Bronchial epithelial cell (primary cell): ENCODE results near the gene CCNL1. TPM values are rescaled to one million over a fixed set of nuclear protein-coding genes. Genes with fewer than 3 reads are reported as not detected.

Experiments used
- DNase-seq: peaks from one replicate; pipeline ENCODE4 v3.0.0-alpha.2; 2010; ENCODE audit warnings: low read depth
- FAIRE-seq: peaks from 2 replicates; lab custom pipeline; 2011; peaks lifted over from hg19 to GRCh38; lab: Jason Lieb, UNC
- H3K27me3 ChIP-seq: 2 replicates; pipeline ENCODE4 v1.5.1; 2011; ENCODE audit warnings: low read length; ENCODE audit not compliant: control insufficient read depth, insufficient read depth
- H3K36me3 ChIP-seq: 2 replicates; pipeline ENCODE4 v1.5.1; 2011; ENCODE audit warnings: low read length; ENCODE audit not compliant: control insufficient read depth, insufficient read depth
- H3K4me3 ChIP-seq: 2 replicates; pipeline ENCODE4 v1.5.1; 2011; ENCODE audit warnings: mild to moderate bottlenecking, low read depth, low read length, control low read depth
- total RNA-seq: library from RNA; depleted of rRNA; stranded (reverse); fragments of >200 nt; gene quantifications from 2 replicates; pipeline ENCODE4 v1.2.1, GENCODE V29; 2014
- TF ChIP-seq, protein P1 (sequence below): IDR thresholded peaks from 2 replicates; pipeline ENCODE4 v1.5.1; 2011; ENCODE audit warnings: mild to moderate bottlenecking, moderate library complexity, low read length, control low read depth, inconsistent platforms; ENCODE audit not compliant: insufficient read depth, severe bottlenecking

CCNL1 gene
- total RNA-seq, 1 donor from 2014 or later: 107 TPM

DNA sequence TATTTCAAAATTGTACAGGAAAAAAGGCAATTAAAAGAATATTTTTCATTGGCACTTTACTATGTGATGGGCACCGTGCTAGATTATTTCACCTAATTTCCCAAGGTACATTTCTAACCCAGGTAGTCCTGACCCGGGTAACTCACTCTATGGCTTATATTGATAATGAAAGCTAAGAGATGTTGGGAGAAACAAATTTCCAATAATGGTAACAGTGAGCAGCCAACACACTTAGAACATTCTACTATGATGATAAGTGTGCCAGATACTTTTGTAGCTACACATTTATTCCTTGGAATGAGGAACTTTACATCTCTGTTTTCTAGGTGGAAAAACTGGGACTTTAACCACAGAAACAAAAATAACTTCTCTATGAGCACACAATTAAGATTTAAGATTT is 7.5 kb downstream of the CCNL1 start:
- Histone ChIP-seq H3K27me3 (no peaks in the 10 kb centered on the region), H3K36me3 (peaks cover 22% of the 10 kb centered on the region), H3K4me3 (no peak overlapping the region)
- no peak for FAIRE-seq
- no peak for DNase-seq
- TF ChIP-seq, protein P1, sequence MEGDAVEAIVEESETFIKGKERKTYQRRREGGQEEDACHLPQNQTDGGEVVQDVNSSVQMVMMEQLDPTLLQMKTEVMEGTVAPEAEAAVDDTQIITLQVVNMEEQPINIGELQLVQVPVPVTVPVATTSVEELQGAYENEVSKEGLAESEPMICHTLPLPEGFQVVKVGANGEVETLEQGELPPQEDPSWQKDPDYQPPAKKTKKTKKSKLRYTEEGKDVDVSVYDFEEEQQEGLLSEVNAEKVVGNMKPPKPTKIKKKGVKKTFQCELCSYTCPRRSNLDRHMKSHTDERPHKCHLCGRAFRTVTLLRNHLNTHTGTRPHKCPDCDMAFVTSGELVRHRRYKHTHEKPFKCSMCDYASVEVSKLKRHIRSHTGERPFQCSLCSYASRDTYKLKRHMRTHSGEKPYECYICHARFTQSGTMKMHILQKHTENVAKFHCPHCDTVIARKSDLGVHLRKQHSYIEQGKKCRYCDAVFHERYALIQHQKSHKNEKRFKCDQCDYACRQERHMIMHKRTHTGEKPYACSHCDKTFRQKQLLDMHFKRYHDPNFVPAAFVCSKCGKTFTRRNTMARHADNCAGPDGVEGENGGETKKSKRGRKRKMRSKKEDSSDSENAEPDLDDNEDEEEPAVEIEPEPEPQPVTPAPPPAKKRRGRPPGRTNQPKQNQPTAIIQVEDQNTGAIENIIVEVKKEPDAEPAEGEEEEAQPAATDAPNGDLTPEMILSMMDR: no peak

DNA sequence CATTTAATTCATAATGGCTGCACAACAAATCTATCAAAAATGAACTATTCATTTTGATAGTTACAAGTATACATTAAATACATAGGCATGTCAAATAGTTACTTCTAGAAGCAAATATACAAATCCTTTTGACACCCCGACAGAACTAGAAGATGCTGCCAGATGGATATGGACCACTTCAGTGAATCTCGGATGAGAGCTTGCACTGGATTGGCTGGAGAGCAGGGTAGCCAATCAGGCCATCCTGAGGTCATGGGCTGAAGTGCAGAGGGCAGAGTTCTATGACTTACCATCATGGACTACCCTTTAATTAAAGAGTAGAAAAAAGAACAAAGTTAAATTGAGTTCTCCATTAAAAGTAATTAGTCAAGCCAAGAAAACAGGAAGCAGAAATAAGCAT is 8.3 kb downstream of the CCNL1 start:
- no peak overlapping the region for H3K4me3 ChIP-seq
- no peak for DNase-seq
- TF ChIP-seq, protein P1: no peak
- no peaks in the 10 kb centered on the region for H3K27me3 ChIP-seq
- no peak for FAIRE-seq
- H3K36me3 ChIP-seq: peaks cover 20% of the 10 kb centered on the region

DNA sequence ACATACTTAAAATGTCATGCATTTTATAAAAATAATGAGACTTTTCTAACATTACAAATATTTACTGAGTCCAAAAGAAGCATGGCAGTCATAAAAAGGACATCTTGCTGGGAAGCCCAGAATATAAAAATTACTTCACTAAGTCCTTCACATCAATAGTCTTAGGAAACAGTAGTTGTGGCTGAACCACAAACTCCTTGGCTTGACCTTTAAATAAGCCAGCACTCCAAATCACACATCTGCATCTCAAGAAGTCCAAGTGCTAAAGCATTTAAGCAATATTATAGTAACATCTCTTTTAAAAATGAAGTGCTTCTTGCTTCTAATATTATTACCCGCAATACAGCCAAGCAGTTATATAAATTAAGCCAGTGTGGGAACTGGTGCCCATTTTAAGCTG is 8.8 kb downstream of the CCNL1 start:
- no peak for FAIRE-seq
- TF ChIP-seq, protein P1: no peak
- H3K27me3 ChIP-seq: no peaks in the 10 kb centered on the region
- H3K4me3 ChIP-seq: no peak overlapping the region
- peaks cover 20% of the 10 kb centered on the region for H3K36me3 ChIP-seq
- DNase-seq: no peak

DNA sequence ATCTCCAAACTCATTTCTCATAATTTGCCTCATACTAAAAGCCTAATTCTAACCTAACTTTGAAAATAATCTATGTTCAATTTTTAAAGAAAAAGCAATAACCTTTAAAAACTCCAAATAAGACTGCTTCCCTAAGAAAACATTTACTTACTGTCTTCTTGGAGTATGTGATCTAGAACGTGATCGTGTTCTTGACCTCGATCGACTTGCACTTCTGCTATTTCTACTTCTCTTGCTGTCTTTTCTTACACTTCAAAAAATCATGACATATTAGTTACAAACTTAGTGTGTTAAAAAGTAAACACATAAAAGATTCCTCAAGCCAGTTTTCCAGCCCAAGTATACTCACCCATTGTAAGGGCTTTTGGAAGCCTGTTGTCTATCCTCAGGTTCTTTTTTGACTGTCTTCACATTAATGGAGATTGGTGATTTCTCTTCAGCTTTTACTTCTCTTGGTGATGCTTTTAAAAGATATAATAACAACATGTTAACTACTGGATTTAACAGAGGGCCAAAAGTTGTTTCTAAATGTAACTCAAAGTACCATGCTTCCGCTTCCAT is 10.7 kb downstream of the CCNL1 start:
- TF ChIP-seq, protein P1: no peak
- DNase-seq: no peak
- no peaks in the 10 kb centered on the region for H3K27me3 ChIP-seq
- H3K36me3 ChIP-seq: peaks cover 18% of the 10 kb centered on the region
- H3K4me3 ChIP-seq: no peak overlapping the region
- FAIRE-seq: no peak

DNA sequence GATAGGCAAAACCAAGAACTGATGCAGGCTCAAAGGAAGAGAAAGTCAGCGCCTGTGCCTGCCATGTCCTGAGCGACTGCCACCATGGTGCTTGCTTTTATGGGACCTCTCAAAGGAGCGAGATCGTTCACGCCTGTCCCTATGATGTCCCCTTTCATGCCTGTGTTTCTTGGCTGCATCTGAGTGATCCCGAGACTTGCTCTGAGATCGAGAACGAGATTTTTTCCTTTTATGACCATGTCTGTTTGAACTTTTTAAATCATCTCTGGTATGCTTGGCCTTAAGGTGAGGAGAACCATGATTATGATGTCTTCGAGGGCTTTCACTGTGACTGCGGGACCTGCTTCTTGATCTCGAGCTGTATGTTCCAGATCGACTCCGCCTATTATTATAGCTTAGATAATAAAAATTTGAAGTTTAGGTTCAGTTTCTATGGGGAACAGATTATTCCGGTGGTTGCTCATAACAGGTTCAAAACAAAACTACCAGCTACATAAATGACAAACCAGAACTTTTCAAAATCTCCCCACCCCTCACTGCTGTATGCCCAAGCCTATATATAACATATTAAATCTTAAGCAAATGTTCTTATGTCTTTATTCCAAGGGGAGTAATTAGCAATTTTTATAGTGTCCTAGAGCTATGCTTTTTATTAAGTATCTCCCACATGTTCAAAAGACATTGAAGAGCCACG is 11.6 kb downstream of the CCNL1 start:
- H3K36me3 ChIP-seq: peaks cover 18% of the 10 kb centered on the region
- TF ChIP-seq, protein P1: no peak

More for the DNA sequence above, 11.6 kb downstream of the CCNL1 start:
- no peak for DNase-seq
- Histone ChIP-seq H3K27me3 (no peaks in the 10 kb centered on the region), H3K4me3 (no peak overlapping the region)
- FAIRE-seq: no peak
